Mesothelial cell of epicardium (in vitro differentiated cells): ENCODE data around the gene PPP6R2. TPM values are rescaled to one million over a fixed set of nuclear protein-coding genes. Genes with fewer than 3 reads are reported as not detected.
"Not testable (repeated sequence)": the region's sequence is repeated elsewhere in the genome, so short reads cannot be mapped to it uniquely, and the experiment has no call there.

ENCODE experiments used
- DNase-seq, 2 experiments: peaks; one replicate each; pipeline ENCODE4 v3.0.0; 2021; ENCODE audit warnings: low spot score in 2 of 2; ENCODE audit not compliant: unreplicated experiment in 2 of 2
- H3K27ac Mint-ChIP-seq: 2 replicates; pipeline ENCODE4 v1.8.0; 2021; ENCODE audit warnings: mixed read lengths
- H3K27me3 Mint-ChIP-seq: 2 replicates; pipeline ENCODE4 v1.8.0; 2021; ENCODE audit warnings: low read depth, mixed read lengths
- H3K36me3 Mint-ChIP-seq: 2 replicates; pipeline ENCODE4 v1.8.0; 2021; ENCODE audit warnings: mixed read lengths
- H3K4me1 Mint-ChIP-seq: 2 replicates; pipeline ENCODE4 v1.8.0; 2021; ENCODE audit warnings: mixed read lengths
- H3K4me3 Mint-ChIP-seq: 2 replicates; pipeline ENCODE4 v1.8.0; 2021; ENCODE audit warnings: mild to moderate bottlenecking, moderate library complexity, mixed read lengths
- H3K9me3 Mint-ChIP-seq: 2 replicates; pipeline ENCODE4 v1.8.0; 2021; ENCODE audit warnings: mixed read lengths
- CTCF ChIP-seq: fragments of 200-600 bp; sonication (generic); IDR thresholded peaks from one replicate; pipeline ENCODE4 v1.5.0; 2021; ENCODE audit warnings: antibody characterized with exemption; ENCODE audit not compliant: unreplicated experiment
- total RNA-seq: library from RNA; stranded (reverse); gene quantifications from 3 replicates; pipeline ENCODE4 v1.2.1, GENCODE V29; 2021

The PPP6R2 gene
- total RNA-seq, 1 donor from 2014 or later = 83.7 TPM

- Mint-ChIP-seq H3K36me3 (peaks cover 28% of the 10 kb centered on the region), H3K27ac (peak overlapping the region; percentile 72), H3K4me1 (peaks cover 4% of the 10 kb centered on the region), H3K27me3 (no peaks in the 10 kb centered on the region), H3K9me3 (no peaks in the 10 kb centered on the region), H3K4me3 (no peak overlapping the region)
- no peak for TF ChIP-seq CTCF
- DNase-seq = no peak
Observed at GRCh38 chr22:50396751-50397370, 53.7 kb downstream of the PPP6R2 start.

GRCh38 chr22:50397371-50398060 is 54.4 kb downstream of the PPP6R2 start:
- H3K27me3 Mint-ChIP-seq, H3K4me3 Mint-ChIP-seq, DNase-seq, H3K4me1 Mint-ChIP-seq, H3K9me3 Mint-ChIP-seq: not testable (repeated sequence)
- Mint-ChIP-seq H3K27ac (peak overlapping the region; percentile 44), H3K36me3 (peaks cover 30% of the 10 kb centered on the region)

- Mint-ChIP-seq H3K36me3 (peaks cover 23% of the 10 kb centered on the region), H3K9me3 (no peaks in the 10 kb centered on the region), H3K4me3 (no peak overlapping the region), H3K4me1 (peaks cover 7% of the 10 kb centered on the region), H3K27ac (no peak overlapping the region), H3K27me3 (no peaks in the 10 kb centered on the region)
- no peak for DNase-seq
- TF ChIP-seq CTCF = no peak
Observed at GRCh38 chr22:50398831-50399648, 55.9 kb downstream of the PPP6R2 start.

- DNase-seq = no peak
- Mint-ChIP-seq H3K36me3 (peaks cover 22% of the 10 kb centered on the region), H3K4me3 (no peak overlapping the region), H3K9me3 (no peaks in the 10 kb centered on the region), H3K4me1 (peaks cover 7% of the 10 kb centered on the region), H3K27ac (no peak overlapping the region), H3K27me3 (no peaks in the 10 kb centered on the region)
- TF ChIP-seq CTCF = no peak
Observed at GRCh38 chr22:50399751-50400331, 56.7 kb downstream of the PPP6R2 start.

- DNase-seq = no peak
- Mint-ChIP-seq H3K9me3 (no peaks in the 10 kb centered on the region), H3K4me3 (no peak overlapping the region), H3K4me1 (peaks cover 7% of the 10 kb centered on the region), H3K27me3 (no peaks in the 10 kb centered on the region), H3K27ac (no peak overlapping the region), H3K36me3 (peaks cover 17% of the 10 kb centered on the region)
- TF ChIP-seq CTCF = no peak
Observed at GRCh38 chr22:50400406-50400805, 57.3 kb downstream of the PPP6R2 start.
